Measurements from ENCODE around the gene LDLR. TPM values are rescaled to one million over a fixed set of nuclear protein-coding genes. Genes with fewer than 3 reads are reported as not detected.

Gene LDLR
- total RNA-seq, 1 experiment from 2014 or later, result 175 TPM

GRCh38 chr19:11111771-11112144 lies 22.5 kb downstream of the LDLR start:
- DNase-seq (ENCODE audit: low spot score), result no peak
- TF ChIP-seq EZH2 (IDR thresholded peaks at IDR 0.05; ENCODE audit: borderline replicate concordance, low read depth, low read length, poor library complexity, severe bottlenecking) (no peak), CTCF (conservative IDR thresholded peaks at IDR 0.05; ENCODE audit: low read depth, low read length) (no peak)
- ChIA-PET POLR2A (ENCODE audit: low non-redundant PET) (no interaction called here), CTCF (no interaction called here)
- no peak overlapping the region for H3K4me3 ChIP-seq (ENCODE audit: low read depth, low read length, poor library complexity, severe bottlenecking)
- no TSS peak for BruUV-seq (replicated peaks)
- H3K4me1 ChIP-seq (ENCODE audit: insufficient read depth, low read length, poor library complexity, severe bottlenecking), result no peaks in the 10 kb centered on the region
- H3K27me3 ChIP-seq (replicated peaks; ENCODE audit: insufficient read depth, low read depth, low read length, poor library complexity), result no peaks in the 10 kb centered on the region
- no peaks in the 10 kb centered on the region for H3K9me3 ChIP-seq (ENCODE audit: low read depth, low read length, poor library complexity, severe bottlenecking)
- H3K36me3 ChIP-seq (ENCODE audit: insufficient read depth, low read length, poor library complexity, severe bottlenecking), result peaks cover 97% of the 10 kb centered on the region
- no peak overlapping the region for H3K27ac ChIP-seq (ENCODE audit: low read depth, low read length, poor library complexity, severe bottlenecking)
- intact Hi-C loops (cut with micrococcal nuclease; ENCODE audit: unreplicated experiment), result no loop called here

GRCh38 chr19:11113140-11113708 lies 24.0 kb downstream of the LDLR start:
- H3K36me3 ChIP-seq (ENCODE audit: insufficient read depth, low read length, poor library complexity, severe bottlenecking), result peaks cover 99% of the 10 kb centered on the region
- intact Hi-C loops (cut with micrococcal nuclease; ENCODE audit: unreplicated experiment), result no loop called here

GRCh38 chr19:11115042-11115441 lies 25.8 kb downstream of the LDLR start:
- H3K4me3 ChIP-seq (ENCODE audit: low read depth, low read length, poor library complexity, severe bottlenecking), result no peak overlapping the region
- no peaks in the 10 kb centered on the region for H3K9me3 ChIP-seq (ENCODE audit: low read depth, low read length, poor library complexity, severe bottlenecking)
- no peak for TF ChIP-seq CTCF (conservative IDR thresholded peaks at IDR 0.05; ENCODE audit: low read depth, low read length)
- TF ChIP-seq EZH2 (IDR thresholded peaks at IDR 0.05; ENCODE audit: borderline replicate concordance, low read depth, low read length, poor library complexity, severe bottlenecking), result no peak
- ChIA-PET CTCF (no interaction called here), POLR2A (ENCODE audit: low non-redundant PET) (no interaction called here)
- H3K27me3 ChIP-seq (replicated peaks; ENCODE audit: insufficient read depth, low read depth, low read length, poor library complexity), result no peaks in the 10 kb centered on the region
- H3K27ac ChIP-seq (ENCODE audit: low read depth, low read length, poor library complexity, severe bottlenecking), result no peak overlapping the region
- H3K36me3 ChIP-seq (ENCODE audit: insufficient read depth, low read length, poor library complexity, severe bottlenecking), result peaks cover 98% of the 10 kb centered on the region
- no peaks in the 10 kb centered on the region for H3K4me1 ChIP-seq (ENCODE audit: insufficient read depth, low read length, poor library complexity, severe bottlenecking)
- intact Hi-C loops (cut with micrococcal nuclease; ENCODE audit: unreplicated experiment), result no loop called here
- no peak for DNase-seq (ENCODE audit: low spot score)
- no TSS peak for BruUV-seq (replicated peaks)

More at GRCh38 chr19:11113140-11113708, 24.0 kb downstream of the LDLR start:
- no TSS peak for BruUV-seq (replicated peaks)
- POLR2A ChIA-PET (ENCODE audit: low non-redundant PET), result no interaction called here
- no peak for DNase-seq (ENCODE audit: low spot score)
- no peaks in the 10 kb centered on the region for H3K9me3 ChIP-seq (ENCODE audit: low read depth, low read length, poor library complexity, severe bottlenecking)
- H3K27me3 ChIP-seq (replicated peaks; ENCODE audit: insufficient read depth, low read depth, low read length, poor library complexity), result no peaks in the 10 kb centered on the region
- H3K4me1 ChIP-seq (ENCODE audit: insufficient read depth, low read length, poor library complexity, severe bottlenecking), result no peaks in the 10 kb centered on the region
- H3K4me3 ChIP-seq (ENCODE audit: low read depth, low read length, poor library complexity, severe bottlenecking), result no peak overlapping the region
- H3K27ac ChIP-seq (ENCODE audit: low read depth, low read length, poor library complexity, severe bottlenecking), result no peak overlapping the region
- CTCF ChIA-PET, result no interaction called here
- TF ChIP-seq EZH2 (IDR thresholded peaks at IDR 0.05; ENCODE audit: borderline replicate concordance, low read depth, low read length, poor library complexity, severe bottlenecking) (no peak), CTCF (conservative IDR thresholded peaks at IDR 0.05; ENCODE audit: low read depth, low read length) (no peak)

Measured in A673 (cell line).